Placental epithelial cell (primary cell): ENCODE measurements around the gene BOD1L1. TPM values are rescaled to one million over a fixed set of nuclear protein-coding genes. Genes with fewer than 3 reads are reported as not detected.

Experiments used
- small RNA-seq: library from RNA; depleted of rRNA; stranded (forward); fragments of <200 nt; gene quantifications from one replicate; pipeline ENCODE3, GENCODE V24; 2012
- total RNA-seq: library from RNA; depleted of rRNA; stranded (reverse); fragments of >200 nt; gene quantifications from 2 replicates; pipeline ENCODE4 v1.2.3, GENCODE V29; 2012

BOD1L1 gene
- total RNA-seq, result 21.0 and 27.5 TPM in 2 replicates

GRCh38 chr4:13627606-13628311 is at the start of gene BOD1L1:
Gene BOD1L1 (minus strand): TSS chr4:13627725. CDS start chr4:13627587, 138 bp downstream.

DNA sequence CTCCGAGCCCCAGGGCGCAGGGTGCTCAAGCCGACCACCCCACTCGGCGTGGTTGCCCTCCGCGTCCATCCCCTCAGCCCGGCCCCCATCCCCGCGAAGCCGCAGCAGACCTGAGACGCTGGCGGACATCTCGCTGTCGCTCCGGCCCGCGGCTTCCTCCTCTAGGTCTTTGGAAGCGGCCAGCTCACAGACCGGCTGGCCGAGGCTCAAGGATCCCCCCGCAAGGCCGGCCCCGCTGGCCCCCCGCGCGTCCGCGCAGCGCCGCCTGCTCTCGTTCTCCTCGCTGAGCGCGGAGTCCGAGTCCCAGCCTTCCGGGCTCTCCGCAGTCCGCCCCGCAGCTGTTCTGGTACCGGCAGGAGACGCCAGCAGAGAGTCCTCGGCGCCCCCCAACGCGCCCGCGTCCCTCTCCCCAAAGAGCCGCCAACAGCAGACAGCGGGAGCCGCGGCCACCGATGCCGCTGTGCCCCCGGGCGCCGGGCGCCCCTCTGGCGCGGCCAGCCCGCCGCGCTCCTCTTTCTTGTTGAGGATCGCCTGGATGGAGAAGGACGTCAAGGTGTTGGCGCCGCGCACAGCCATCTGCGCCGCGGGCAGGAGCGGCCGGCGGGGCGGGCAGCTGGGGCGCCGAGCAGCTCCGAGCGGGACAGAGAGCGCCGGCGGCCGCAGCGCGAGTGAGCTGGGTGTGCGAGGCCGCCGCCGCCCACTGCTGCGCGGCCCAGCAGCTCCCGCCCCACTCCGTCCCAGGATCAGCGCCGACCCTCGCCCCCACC is 83.5 kb downstream of the BOD1L1 start, which contains the start of gene NKX3-2:
TSS of gene NKX3-2 (minus strand) at position 670 of the 767 bp plus-strand sequence. CDS start at position 576, 94 bp downstream.

Small RNAs within 50 kb of the gene (small RNA-seq; reads per million reads assigned to genes)
- gene MIR5091, result 0.14 reads per million

Other genes with a start within 250 kb of the BOD1L1 start
- gene RAB28, start 143.4 kb downstream of the BOD1L1 start, total RNA-seq, result 9.5 and 14.1 TPM in 2 replicates
- gene NKX3-2, start 83.2 kb downstream of the BOD1L1 start, total RNA-seq, result 0.39 and 0.43 TPM in 2 replicates